ENCODE data around the gene EXTL1. TPM values are rescaled to one million over a fixed set of nuclear protein-coding genes. Genes with fewer than 3 reads are reported as not detected.

The EXTL1 gene
- total RNA-seq, 1 donor from 2014 or later = 4.3 TPM

DNA sequence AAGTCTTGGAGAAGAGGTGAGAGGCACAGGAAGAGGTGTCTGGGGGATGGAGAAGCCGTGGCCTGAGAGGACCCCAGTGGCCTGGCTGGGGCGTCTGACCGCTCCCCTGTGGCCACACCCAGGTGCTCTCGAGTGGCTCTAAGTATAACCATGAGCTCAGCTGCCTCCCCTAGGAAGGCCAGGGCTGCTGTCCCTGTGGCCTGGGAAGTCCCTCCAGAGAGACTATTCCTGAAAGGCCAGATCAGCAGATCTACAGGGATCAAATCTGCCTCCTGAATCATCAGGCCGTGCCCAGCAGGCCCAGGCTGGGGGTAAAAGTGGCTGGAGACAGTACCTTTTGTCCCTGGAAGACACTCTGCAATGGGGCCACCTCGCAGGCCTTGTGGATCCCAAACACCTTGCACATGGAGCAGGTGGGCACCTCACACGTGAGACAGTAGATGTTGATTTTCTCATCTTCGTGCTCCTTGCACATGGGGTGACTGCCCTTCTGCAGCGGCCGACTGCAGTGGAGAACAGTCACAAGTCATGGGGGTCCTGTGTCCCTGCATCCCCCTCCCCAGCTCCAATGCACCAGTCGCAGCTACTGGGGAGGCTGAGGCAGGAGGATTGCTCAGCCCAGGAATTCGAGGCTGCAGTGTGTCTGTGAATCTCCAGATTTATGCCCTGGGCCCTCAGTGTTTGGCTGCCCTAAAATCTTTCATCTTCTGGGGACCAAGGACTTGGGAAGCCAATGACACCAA lies 39.4 kb downstream of the EXTL1 start:
- Mint-ChIP-seq H3K9me3 (ENCODE audit: low read depth) (no peaks in the 10 kb centered on the region), H3K36me3 (ENCODE audit: low read depth) (peaks cover 3% of the 10 kb centered on the region), H3K4me1 (ENCODE audit: low read depth) (no peaks in the 10 kb centered on the region), H3K4me3 (ENCODE audit: unreplicated experiment) (no peak overlapping the region), H3K27me3 (ENCODE audit: low read depth) (peaks cover 29% of the 10 kb centered on the region), H3K27ac (ENCODE audit: unreplicated experiment) (no peak overlapping the region)
- DNase-seq (ENCODE audit: low spot score) = no peak
- TF ChIP-seq, protein P1, sequence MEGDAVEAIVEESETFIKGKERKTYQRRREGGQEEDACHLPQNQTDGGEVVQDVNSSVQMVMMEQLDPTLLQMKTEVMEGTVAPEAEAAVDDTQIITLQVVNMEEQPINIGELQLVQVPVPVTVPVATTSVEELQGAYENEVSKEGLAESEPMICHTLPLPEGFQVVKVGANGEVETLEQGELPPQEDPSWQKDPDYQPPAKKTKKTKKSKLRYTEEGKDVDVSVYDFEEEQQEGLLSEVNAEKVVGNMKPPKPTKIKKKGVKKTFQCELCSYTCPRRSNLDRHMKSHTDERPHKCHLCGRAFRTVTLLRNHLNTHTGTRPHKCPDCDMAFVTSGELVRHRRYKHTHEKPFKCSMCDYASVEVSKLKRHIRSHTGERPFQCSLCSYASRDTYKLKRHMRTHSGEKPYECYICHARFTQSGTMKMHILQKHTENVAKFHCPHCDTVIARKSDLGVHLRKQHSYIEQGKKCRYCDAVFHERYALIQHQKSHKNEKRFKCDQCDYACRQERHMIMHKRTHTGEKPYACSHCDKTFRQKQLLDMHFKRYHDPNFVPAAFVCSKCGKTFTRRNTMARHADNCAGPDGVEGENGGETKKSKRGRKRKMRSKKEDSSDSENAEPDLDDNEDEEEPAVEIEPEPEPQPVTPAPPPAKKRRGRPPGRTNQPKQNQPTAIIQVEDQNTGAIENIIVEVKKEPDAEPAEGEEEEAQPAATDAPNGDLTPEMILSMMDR (IDR thresholded peaks at IDR 0.05) = no peak

DNA sequence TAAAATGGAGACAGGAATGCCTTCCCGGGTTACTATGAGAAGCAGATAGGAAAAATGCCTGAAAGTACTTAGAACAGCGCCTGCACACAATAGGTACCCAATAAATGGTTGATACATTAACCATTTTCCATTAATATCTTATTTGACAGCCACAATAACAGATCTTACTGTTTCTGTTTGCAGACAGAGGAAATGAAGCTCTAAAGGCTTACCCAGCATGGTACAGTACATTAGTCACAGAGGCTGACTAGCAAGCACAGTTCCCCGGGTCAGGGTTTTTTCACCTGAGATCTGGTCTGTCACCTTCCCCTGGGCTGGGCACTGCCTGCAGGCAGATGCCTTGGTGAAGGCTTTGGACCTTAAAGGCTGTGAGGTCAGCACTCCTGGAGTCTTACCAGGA lies 43.0 kb downstream of the EXTL1 start:
- peaks cover 3% of the 10 kb centered on the region for H3K36me3 Mint-ChIP-seq (ENCODE audit: low read depth)
- DNase-seq (ENCODE audit: low spot score) = no peak
- TF ChIP-seq, protein P1 (IDR thresholded peaks at IDR 0.05) = no peak
- no peak overlapping the region for H3K4me3 Mint-ChIP-seq (ENCODE audit: unreplicated experiment)
- H3K4me1 Mint-ChIP-seq (ENCODE audit: low read depth) = peaks cover 6% of the 10 kb centered on the region
- peaks cover 17% of the 10 kb centered on the region for H3K27me3 Mint-ChIP-seq (ENCODE audit: low read depth)
- no peak overlapping the region for H3K27ac Mint-ChIP-seq (ENCODE audit: unreplicated experiment)
- no peaks in the 10 kb centered on the region for H3K9me3 Mint-ChIP-seq (ENCODE audit: low read depth)

DNA sequence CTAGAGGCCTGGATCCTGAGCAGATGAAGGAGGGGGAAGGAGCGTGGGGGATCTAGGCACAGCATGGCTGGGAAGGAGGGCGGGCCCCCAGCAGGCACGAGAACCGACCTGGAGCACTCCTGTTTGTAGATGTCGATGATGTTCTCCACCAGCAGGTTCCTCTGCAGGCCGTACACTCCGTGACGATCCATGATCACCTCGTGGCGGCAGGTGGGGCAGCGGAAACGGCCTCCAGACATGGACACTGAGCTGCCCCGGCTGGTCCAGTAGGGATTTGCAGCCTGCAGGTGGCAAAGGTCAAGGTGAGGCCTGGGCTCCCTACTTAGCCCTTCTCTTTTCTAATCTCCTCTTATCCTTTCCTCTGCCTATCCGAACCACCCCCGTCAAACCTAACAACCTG lies 44.6 kb downstream of the EXTL1 start:
- Mint-ChIP-seq H3K27me3 (ENCODE audit: low read depth) (peaks cover 13% of the 10 kb centered on the region), H3K27ac (ENCODE audit: unreplicated experiment) (no peak overlapping the region), H3K4me1 (ENCODE audit: low read depth) (peaks cover 6% of the 10 kb centered on the region), H3K36me3 (ENCODE audit: low read depth) (no peaks in the 10 kb centered on the region), H3K9me3 (ENCODE audit: low read depth) (no peaks in the 10 kb centered on the region), H3K4me3 (ENCODE audit: unreplicated experiment) (no peak overlapping the region)
- no peak for DNase-seq (ENCODE audit: low spot score)
- TF ChIP-seq, protein P1 (IDR thresholded peaks at IDR 0.05) = no peak

DNA sequence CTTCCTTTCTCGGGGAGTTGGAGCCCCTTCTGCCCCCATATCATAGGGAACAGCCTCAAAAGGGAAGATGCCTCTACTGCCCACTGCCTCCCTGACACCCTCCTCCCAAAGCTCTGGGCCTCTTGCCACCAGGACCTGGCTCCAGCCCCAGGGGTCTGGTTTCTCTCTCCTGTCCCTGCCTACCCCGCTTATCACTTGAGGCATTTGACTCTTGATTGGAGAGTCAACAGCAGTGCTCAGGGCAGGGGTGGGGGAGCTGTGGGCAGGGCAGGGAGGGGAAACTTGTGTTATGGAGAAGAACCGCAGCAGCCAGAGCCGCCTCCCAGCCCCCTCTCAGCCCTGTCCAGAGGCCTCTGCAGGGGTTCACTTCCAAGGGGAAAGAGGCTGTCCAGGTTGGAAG lies 45.3 kb downstream of the EXTL1 start:
- H3K4me1 Mint-ChIP-seq (ENCODE audit: low read depth) = peaks cover 6% of the 10 kb centered on the region
- TF ChIP-seq, protein P1 (IDR thresholded peaks at IDR 0.05) = no peak
- no peaks in the 10 kb centered on the region for H3K9me3 Mint-ChIP-seq (ENCODE audit: low read depth)
- no peaks in the 10 kb centered on the region for H3K36me3 Mint-ChIP-seq (ENCODE audit: low read depth)
- no peak overlapping the region for H3K27ac Mint-ChIP-seq (ENCODE audit: unreplicated experiment)
- no peak overlapping the region for H3K4me3 Mint-ChIP-seq (ENCODE audit: unreplicated experiment)
- no peak for DNase-seq (ENCODE audit: low spot score)
- peaks cover 14% of the 10 kb centered on the region for H3K27me3 Mint-ChIP-seq (ENCODE audit: low read depth)

DNA sequence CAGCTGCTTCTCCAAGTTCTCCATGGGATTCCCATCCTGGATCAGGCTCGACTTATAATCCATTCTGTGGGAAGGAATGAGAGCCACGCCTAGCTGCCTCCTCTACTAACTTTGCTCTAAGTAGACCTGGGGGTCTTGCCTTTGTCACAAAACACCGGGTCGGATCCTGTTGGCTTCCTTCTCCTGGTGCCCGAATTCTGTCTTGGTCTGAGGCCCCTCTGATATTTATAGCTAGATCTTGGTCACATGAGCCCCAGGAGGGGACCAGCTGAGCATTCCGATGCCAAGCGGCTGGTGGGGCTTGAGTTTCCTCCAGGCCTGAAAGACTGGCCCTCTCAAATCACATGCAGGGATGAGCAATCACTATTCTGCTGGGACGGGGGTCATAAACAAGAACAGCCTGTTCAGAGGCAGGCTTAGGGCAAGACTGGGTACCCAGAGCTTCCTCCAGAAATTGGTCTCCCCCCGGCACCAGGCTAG lies 45.9 kb downstream of the EXTL1 start, which contains the start of gene TRIM63:
Gene TRIM63, minus strand, starts transcription at position 199 of the 480 bp plus-strand sequence. Its CDS starts 136 bp downstream, at position 63.
- Mint-ChIP-seq H3K27ac (ENCODE audit: unreplicated experiment) (no peak within 1 kb of the TSS), H3K36me3 (ENCODE audit: low read depth) (peaks cover 3% of the 10 kb centered on the region), H3K27me3 (ENCODE audit: low read depth) (peaks cover 20% of the 10 kb centered on the region)

More for the DNA sequence above, 45.9 kb downstream of the EXTL1 start, which contains the start of gene TRIM63:
- Mint-ChIP-seq H3K4me3 (ENCODE audit: unreplicated experiment) (peak within 1 kb of the TSS; percentile 31), H3K4me1 (ENCODE audit: low read depth) (peaks cover 6% of the 10 kb centered on the region), H3K9me3 (ENCODE audit: low read depth) (no peaks in the 10 kb centered on the region)
- TF ChIP-seq, protein P1 (IDR thresholded peaks at IDR 0.05) = no peak
- no peak for DNase-seq (ENCODE audit: low spot score)

All from chondrocyte (in vitro differentiated cells).